Kidney capillary endothelial cell (primary cell): ENCODE measurements around the gene BAZ1A.

Experiments used
- DNase-seq: peaks from one replicate; pipeline ENCODE4 v3.0.0-alpha.2; 2018; ENCODE audit warnings: low spot score

BAZ1A gene, protein sequence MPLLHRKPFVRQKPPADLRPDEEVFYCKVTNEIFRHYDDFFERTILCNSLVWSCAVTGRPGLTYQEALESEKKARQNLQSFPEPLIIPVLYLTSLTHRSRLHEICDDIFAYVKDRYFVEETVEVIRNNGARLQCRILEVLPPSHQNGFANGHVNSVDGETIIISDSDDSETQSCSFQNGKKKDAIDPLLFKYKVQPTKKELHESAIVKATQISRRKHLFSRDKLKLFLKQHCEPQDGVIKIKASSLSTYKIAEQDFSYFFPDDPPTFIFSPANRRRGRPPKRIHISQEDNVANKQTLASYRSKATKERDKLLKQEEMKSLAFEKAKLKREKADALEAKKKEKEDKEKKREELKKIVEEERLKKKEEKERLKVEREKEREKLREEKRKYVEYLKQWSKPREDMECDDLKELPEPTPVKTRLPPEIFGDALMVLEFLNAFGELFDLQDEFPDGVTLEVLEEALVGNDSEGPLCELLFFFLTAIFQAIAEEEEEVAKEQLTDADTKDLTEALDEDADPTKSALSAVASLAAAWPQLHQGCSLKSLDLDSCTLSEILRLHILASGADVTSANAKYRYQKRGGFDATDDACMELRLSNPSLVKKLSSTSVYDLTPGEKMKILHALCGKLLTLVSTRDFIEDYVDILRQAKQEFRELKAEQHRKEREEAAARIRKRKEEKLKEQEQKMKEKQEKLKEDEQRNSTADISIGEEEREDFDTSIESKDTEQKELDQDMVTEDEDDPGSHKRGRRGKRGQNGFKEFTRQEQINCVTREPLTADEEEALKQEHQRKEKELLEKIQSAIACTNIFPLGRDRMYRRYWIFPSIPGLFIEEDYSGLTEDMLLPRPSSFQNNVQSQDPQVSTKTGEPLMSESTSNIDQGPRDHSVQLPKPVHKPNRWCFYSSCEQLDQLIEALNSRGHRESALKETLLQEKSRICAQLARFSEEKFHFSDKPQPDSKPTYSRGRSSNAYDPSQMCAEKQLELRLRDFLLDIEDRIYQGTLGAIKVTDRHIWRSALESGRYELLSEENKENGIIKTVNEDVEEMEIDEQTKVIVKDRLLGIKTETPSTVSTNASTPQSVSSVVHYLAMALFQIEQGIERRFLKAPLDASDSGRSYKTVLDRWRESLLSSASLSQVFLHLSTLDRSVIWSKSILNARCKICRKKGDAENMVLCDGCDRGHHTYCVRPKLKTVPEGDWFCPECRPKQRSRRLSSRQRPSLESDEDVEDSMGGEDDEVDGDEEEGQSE (N-terminal part only)

GRCh38 chr14:34875031-34875922, at the start of gene BAZ1A:
TSS of gene BAZ1A (minus strand) at chr14:34875360. CDS start at chr14:34874604, 756 bp downstream.
- DNase-seq = peak; percentile 88

DNA sequence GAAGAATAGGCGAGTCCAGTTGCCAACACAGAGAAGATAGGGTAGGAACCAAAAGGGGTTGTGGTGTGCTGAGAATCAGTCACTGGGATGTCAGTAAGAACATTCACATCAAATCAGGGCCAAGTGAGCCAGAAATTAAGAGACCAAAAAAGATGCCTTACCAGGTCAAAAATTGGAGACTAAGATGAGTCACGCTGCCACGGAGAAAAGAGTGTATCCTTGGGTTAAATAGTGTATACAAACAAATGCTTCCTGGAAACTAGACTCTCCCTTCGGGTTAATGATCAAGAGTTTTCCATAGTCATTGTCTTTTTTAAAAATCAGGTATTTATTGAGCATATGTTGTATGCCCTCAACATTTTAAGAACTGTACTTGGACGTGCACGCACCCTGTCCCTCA, 45.2 kb upstream of the BAZ1A start:
- DNase-seq = no peak

DNA sequence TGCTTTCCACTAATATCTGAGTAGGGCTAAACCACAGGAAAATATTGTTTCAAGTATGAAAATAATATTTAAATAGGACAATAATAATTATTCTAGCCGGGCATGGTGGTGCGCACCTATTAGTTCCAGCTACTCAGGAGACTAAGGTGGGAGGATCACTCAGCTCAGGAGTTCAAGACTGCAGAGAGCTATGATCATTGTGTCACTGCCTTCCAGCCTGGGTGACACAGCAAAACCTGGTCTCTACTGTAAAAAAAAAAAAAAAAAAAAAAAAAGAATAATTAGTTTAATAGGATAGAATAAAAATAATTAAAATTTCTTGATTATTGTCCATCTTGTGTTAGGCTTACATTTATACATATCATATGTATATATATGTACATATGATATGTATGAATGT, 38.5 kb upstream of the BAZ1A start:
- no peak for DNase-seq

DNA sequence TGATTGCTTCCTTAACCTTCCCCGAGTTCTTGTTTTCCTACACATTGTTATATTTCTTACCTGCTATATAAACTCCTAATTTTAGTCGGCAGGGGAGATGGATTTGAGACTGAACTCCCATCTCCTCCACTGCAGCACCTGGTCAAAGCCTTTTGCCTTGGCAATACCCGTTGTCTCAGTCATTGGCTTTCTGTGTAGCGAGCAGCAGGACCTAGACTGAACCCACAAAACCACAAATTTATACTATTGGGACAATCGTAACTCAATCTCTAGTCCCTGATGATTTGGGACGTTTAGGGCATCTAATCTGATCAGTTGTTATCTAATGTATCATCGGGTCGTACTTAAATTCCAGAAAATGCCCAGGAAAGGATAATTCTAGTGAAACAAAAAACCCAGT, 37.8 kb upstream of the BAZ1A start:
- no peak for DNase-seq

DNA sequence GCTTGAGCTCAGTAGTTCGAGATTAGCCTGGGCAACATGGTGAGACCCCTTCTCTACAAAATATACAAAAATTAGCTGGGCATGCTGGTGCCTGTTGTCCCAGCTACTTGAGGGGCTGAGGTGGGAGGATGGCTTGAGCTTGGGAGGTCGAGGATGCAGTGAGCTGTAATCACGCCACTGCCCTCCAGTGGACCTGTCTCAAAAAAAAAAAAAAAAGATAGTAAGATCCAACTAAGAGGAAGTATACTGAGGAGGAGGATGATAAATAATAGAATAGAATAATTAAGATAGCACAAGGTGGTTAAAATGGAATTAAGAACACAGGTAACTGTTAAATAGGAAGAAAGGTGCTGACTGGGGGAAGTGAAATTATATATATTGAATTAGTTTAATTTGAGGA, 37.0 kb upstream of the BAZ1A start:
- DNase-seq = no peak

GRCh38 chr14:34911209-34912150, 36.3 kb upstream of the BAZ1A start:
- DNase-seq = no peak

GRCh38 chr14:34906287-34906686, 31.1 kb upstream of the BAZ1A start:
- DNase-seq = no peak

- no peak for DNase-seq
These were observed 20.1 kb upstream of the BAZ1A start for GRCh38 chr14:34895277-34895676.

DNA sequence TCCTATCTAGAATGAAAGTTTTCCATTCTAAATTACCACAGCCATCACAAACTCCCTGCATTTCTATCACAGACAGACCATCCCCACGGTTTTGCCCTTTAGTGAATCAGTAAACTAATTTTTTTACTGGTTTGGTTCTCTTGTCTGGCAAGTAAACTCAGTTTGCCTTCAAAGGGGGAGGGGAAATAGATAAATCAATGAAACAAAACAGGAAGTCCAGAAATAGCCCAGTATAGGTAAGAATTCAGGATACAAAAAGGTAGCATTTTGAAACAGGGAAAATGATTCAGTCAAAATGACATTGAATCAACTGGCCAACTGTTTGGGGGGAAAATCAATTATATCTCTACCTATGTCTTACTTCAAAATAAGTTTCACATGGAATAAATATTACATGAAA, 15.8 kb upstream of the BAZ1A start:
- DNase-seq = no peak

DNA sequence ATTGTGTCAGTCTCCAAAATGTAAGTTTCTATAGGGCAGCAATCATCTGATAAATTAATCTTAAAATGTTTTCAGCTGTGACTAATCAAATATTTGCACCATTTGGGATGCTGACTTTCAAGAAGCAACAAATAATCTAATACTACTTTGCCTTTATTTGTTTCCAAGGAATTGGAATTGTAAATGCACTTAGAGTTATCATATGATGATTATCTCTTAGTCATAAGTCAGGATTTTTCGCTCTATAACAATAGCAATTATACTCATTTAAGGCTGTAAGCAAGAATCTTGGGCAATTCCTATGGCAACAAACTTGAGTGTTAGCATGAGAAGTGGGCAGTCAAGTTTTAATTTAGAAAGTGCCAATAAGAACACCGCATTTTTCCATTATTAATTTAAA, 13.0 kb upstream of the BAZ1A start:
- DNase-seq = no peak

DNA sequence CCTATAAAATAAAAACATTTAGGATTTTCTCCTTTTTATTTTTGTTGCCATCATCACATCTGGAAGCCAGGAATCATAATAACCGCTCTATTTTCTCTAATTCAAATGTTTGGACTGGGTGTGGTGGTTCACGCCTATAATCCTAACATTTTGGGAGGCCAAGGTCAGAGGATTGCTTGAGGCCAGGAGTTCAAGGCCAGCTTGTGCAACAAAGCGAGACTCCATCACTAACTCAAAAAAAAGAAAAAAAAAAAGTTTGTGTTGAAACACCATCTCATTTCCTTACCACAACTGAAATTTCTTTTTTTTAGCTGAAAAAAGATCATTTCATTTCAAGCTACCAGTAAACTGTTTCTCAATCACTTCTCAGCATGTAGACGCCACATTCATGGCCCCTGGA, 8.8 kb upstream of the BAZ1A start:
- DNase-seq = no peak

- peak; percentile 22 for DNase-seq
These were observed 652 bp downstream of the BAZ1A start for GRCh38 chr14:34874386-34875030.

GRCh38 chr14:34873589-34874385, 1.4 kb downstream of the BAZ1A start:
- peak; percentile 81 for DNase-seq

DNA sequence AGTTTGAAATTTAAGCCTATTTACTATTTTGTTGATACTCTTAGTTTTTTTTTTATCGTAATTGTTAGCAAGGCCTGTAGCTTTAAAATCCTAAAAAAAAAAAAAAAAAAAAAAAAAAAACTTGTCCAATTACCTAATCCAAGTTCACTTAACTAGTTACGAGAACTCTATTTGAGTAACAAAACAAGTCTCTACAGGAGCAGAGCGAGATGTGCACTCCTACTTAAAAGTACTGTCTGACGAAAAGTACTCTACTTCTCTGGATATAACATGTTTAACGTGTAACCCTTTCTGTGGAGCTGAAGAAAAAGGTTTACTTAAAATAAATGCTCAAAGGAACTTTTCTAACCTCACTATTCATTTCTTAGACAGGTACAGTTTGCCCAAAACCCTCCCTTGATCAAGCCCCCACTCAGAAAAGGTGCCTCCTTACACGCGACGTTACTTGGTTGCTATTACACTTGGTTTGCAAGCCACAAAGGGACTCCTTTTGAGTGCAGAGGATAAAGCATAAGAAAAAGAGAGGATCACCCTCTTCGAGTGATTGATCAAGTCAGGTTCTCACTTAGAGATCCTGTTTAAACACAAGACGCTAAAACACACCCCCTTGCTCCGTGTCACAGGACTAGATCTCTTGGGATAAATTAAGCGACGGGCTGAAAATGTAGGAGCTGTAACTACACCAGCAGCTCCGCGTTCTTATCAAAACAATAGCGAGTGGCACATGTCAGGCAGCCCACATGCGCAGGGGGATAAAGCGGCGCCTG, 2.2 kb downstream of the BAZ1A start:
- peak; percentile 15 for DNase-seq

DNA sequence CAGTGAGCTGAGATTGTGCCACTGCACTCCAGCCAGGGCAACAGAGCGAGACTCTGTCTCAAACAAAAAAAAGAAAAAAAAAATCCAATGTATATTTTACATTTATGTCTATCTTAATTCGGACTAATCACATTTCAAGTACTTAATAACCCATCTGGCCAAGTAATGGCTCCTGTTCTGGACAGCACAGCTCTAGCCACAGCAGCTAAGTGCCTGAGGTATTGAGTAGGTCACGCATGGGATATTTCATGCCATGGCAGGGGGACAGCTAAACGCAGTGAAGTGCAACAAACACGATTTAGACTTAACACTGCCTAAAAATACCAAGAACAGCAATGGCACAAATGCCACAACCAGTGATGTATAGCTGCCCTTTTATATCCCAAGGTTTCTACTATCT, 8.0 kb downstream of the BAZ1A start:
- DNase-seq = no peak

GRCh38 chr14:34865889-34866574, 9.1 kb downstream of the BAZ1A start:
- DNase-seq = no peak

DNA sequence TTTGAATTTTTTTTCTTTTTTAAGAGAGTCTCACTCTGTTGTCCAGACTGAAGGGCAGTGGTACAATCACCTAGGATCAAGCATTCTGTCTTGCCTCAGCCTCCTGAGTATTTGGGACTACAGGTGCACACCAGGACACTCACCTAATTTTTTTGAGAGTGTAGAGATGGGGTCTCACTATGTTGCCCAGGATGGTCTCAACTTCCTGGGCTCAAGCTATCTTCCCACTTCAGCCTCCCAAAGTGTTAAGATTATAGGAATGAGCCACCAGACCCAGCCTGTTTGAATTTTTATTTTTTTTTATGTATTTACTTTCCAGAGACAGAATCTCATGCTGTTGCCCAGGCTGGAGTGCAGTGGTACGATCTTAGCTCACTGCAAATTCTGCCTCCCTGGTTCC, 11.3 kb downstream of the BAZ1A start:
- no peak for DNase-seq
